Coronary artery (tissue), 2 donors: Measurements from ENCODE around the gene CCNYL1.

Experiments used
- DNase-seq: peaks from one replicate; pipeline ENCODE4 v3.0.0-alpha.2; 2017; ENCODE audit warnings: low spot score
- H3K27ac ChIP-seq, 2 donors: fragments of 200-600 bp; sonication (generic); one replicate each; pipeline ENCODE4 v1.5.1; 2016 to 2019
- H3K4me3 ChIP-seq: fragments of 200-600 bp; sonication (generic); 2 replicates; pipeline ENCODE4 v1.5.1; 2016; ENCODE audit warnings: mild to moderate bottlenecking, moderate library complexity
- CTCF ChIP-seq: fragments of 200-600 bp; sonication (generic); IDR thresholded peaks from one replicate; pipeline ENCODE4 v1.5.1; 2019; ENCODE audit warnings: antibody characterized with exemption

CCNYL1 gene

DNA sequence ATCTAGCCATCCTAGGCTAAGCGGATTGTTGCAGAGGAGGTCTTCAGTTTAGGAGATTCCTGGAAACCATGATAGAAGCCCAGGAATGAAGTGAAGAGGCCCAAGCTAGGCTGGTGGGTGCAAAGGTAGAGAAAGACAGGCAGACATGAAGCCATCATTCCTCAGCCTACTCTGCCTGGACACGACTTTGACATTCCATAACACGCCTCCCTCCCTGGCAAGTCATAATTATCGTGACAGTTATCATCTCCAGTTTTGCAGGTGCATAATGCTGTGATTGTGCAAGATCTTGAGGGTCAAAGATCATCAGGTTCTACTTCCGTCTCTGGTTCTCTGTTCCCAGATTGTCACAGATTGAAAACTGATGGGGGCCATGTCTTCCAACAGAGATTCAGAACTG is 73.5 kb downstream of the CCNYL1 start:
- TF ChIP-seq CTCF = no peak
- H3K4me3 ChIP-seq = no peak overlapping the region
- no peak overlapping the region for H3K27ac ChIP-seq
- DNase-seq = no peak

DNA sequence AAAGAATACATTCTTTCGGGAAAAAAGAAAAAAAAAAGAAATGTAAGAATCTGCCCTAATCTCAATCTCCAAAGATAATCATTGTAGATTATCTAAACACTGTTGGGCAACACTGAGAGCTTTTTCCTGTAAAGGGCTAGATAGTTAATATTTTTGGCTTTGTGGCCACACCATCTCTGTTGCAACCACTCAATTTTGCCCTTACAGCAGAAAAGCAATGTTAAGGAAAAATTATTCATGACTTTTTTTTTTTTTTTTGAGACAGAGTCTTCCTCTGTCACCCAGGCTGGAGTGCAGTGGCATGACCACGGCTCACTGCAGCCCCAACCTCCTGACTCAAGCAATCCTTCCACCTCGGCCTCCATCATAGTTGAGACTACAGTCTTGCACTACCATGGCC is 75.6 kb downstream of the CCNYL1 start:
- TF ChIP-seq CTCF = no peak
- H3K27ac ChIP-seq = no peak overlapping the region
- no peak for DNase-seq
- H3K4me3 ChIP-seq = no peak overlapping the region

- Histone ChIP-seq H3K4me3 (no peak overlapping the region), H3K27ac (no peak overlapping the region)
- no peak for TF ChIP-seq CTCF
- no peak for DNase-seq
Observed at GRCh38 chr2:207787800-207788199, 76.4 kb downstream of the CCNYL1 start.

GRCh38 chr2:207790898-207791297 is 79.5 kb downstream of the CCNYL1 start:
- Histone ChIP-seq H3K27ac (no peak overlapping the region), H3K4me3 (no peak overlapping the region)
- no peak for TF ChIP-seq CTCF
- DNase-seq = no peak

DNA sequence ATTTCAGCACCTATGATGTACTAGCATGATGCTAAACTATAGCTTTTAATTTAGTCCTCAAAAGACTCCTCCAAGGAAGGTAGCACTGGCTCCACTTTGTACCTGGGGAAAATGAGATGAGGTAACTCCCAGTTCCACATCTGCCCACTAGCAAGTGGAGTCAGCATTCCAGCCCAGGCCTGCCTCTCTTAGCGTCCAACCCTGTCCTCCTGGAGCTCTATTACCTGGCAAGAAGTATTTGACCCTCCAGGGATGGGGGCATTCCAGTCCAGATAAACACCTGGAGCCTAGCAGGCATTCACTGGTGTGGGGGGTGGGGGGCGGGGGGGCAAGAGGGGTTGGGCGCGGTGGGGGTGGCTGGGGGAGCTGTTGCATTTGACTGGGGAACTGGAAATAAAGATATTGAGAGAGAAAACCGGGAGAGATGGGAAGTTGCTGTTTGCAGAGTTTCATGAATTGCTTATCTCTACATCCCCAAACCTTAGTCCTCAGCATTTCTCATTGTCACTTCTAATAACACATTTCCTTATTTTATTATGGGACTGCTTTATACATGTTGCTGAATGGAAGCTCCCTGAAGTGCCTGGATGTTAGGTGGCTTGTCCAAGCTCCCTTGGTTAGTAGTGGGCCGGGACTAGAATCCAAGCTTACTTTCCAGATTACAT is 80.3 kb downstream of the CCNYL1 start:
- H3K27ac ChIP-seq = peak overlapping the region in 1 of 2 donors; percentile 9

DNA sequence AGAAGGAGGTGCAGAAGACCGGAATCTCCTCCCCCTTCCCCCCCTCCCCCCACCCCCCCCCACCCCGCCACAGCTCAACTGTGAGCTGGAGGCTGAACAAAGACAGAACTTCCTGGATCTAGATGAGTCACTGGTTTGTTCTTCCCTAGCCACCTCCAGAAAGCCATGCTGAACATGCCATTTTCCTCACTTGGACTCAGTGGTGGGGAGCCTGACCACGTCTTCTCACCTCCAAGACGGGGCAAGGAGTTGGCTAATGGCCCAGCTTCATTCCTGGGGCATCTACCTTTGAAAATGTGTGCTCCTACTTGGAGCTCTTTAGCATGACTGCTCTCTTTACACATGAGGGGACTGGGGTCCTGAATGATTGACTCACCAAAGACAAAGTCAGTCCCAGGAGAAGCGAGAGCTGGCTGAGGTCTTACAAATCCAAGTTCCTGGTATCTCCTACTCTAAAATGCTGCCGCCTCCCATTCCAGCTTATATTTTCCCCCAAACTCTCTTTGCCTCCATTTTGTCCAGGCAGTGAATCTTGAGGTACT is 80.9 kb downstream of the CCNYL1 start:
- Histone ChIP-seq H3K27ac (peak overlapping the region in 1 of 2 donors; percentile 59), H3K4me3 (no peak overlapping the region)
- DNase-seq = no peak
- TF ChIP-seq CTCF = no peak

More for the DNA sequence above, 80.3 kb downstream of the CCNYL1 start:
- no peak overlapping the region for H3K4me3 ChIP-seq
- no peak for DNase-seq
- TF ChIP-seq CTCF = no peak
